WTC11 (cell line): ENCODE data around the gene CDYL.

ENCODE experiments used
- NFE2L1 ChIP-seq: sonication (generic); formaldehyde crosslinking; IDR thresholded peaks from 2 replicates; pipeline ENCODE4 v1.8.1; 2023; ENCODE audit warnings: missing genetic modification reagents
- SP1 ChIP-seq: sonication (generic); formaldehyde crosslinking; conservative IDR thresholded peaks from 2 replicates; pipeline ENCODE4 v1.8.1; 2022; ENCODE audit warnings: missing genetic modification reagents
- ZNF121 ChIP-seq: sonication (generic); formaldehyde crosslinking; IDR thresholded peaks from 2 replicates; pipeline ENCODE4 v1.8.0; 2023; ENCODE audit warnings: missing genetic modification reagents
- TF ChIP-seq, protein P1 (sequence below): sonication (generic); formaldehyde crosslinking; IDR thresholded peaks from 2 replicates; pipeline ENCODE4 v1.8.0; 2022; ENCODE audit warnings: mild to moderate bottlenecking, missing genetic modification reagents
- TF ChIP-seq, protein P2 (sequence below): sonication (generic); formaldehyde crosslinking; IDR thresholded peaks from 2 replicates; pipeline ENCODE4 v1.8.0; 2022; ENCODE audit warnings: mild to moderate bottlenecking, missing genetic modification reagents
- TF ChIP-seq, protein P3 (sequence below): fragments of 200-600 bp; IDR thresholded peaks from 2 replicates; pipeline ENCODE4 v1.8.0; 2022; ENCODE audit warnings: antibody characterized with exemption
- TF ChIP-seq, protein P4 (sequence below): sonication (generic); formaldehyde crosslinking; IDR thresholded peaks from 2 replicates; pipeline ENCODE4 v1.8.1; 2023; ENCODE audit warnings: mild to moderate bottlenecking, missing genetic modification reagents
- TF ChIP-seq, protein P5 (sequence below): sonication (generic); formaldehyde crosslinking; IDR thresholded peaks from 2 replicates; pipeline ENCODE4 v1.8.1; 2023; ENCODE audit warnings: mild to moderate bottlenecking, missing genetic modification reagents, moderate library complexity

DNA sequence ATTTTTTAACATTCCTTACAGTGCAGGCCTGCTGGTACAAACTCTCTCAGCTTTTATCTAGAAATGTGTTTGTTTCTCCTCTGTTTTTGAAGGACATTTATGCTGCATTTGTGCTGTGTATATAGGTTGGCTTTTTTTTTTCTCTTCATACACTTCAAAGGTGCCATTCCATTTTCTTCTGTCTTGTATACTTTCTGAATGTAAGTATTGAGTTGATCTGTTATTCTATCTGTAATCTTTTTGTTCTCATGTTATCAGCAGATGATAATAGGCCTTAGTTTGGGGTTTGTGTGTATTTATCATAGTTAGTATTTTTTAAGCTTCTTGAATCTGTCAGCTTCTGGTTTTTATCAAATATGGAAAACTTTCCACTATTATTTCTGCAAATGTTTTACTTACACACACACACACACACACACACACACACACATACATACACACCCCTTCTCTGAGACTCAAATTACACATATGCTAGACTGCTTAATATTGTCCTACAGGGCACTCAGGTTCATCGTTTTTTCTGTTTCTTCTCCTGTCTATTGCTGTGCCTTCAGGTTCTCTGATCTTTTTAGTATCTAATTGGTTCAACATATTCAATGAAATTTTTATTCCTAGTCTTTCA is 153.0 kb downstream of the CDYL start:
- TF ChIP-seq, protein P1, sequence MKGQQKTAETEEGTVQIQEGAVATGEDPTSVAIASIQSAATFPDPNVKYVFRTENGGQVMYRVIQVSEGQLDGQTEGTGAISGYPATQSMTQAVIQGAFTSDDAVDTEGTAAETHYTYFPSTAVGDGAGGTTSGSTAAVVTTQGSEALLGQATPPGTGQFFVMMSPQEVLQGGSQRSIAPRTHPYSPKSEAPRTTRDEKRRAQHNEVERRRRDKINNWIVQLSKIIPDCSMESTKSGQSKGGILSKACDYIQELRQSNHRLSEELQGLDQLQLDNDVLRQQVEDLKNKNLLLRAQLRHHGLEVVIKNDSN, result no peak
- TF ChIP-seq, protein P2, sequence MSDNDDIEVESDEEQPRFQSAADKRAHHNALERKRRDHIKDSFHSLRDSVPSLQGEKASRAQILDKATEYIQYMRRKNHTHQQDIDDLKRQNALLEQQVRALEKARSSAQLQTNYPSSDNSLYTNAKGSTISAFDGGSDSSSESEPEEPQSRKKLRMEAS (CRISPR knock-in tag), result no peak
- TF ChIP-seq, protein P3, sequence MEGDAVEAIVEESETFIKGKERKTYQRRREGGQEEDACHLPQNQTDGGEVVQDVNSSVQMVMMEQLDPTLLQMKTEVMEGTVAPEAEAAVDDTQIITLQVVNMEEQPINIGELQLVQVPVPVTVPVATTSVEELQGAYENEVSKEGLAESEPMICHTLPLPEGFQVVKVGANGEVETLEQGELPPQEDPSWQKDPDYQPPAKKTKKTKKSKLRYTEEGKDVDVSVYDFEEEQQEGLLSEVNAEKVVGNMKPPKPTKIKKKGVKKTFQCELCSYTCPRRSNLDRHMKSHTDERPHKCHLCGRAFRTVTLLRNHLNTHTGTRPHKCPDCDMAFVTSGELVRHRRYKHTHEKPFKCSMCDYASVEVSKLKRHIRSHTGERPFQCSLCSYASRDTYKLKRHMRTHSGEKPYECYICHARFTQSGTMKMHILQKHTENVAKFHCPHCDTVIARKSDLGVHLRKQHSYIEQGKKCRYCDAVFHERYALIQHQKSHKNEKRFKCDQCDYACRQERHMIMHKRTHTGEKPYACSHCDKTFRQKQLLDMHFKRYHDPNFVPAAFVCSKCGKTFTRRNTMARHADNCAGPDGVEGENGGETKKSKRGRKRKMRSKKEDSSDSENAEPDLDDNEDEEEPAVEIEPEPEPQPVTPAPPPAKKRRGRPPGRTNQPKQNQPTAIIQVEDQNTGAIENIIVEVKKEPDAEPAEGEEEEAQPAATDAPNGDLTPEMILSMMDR, result no peak
- no peak for TF ChIP-seq ZNF121
- TF ChIP-seq NFE2L1 (CRISPR knock-in tag), result no peak
- TF ChIP-seq SP1 (CRISPR knock-in tag), result no peak
- TF ChIP-seq, protein P4, sequence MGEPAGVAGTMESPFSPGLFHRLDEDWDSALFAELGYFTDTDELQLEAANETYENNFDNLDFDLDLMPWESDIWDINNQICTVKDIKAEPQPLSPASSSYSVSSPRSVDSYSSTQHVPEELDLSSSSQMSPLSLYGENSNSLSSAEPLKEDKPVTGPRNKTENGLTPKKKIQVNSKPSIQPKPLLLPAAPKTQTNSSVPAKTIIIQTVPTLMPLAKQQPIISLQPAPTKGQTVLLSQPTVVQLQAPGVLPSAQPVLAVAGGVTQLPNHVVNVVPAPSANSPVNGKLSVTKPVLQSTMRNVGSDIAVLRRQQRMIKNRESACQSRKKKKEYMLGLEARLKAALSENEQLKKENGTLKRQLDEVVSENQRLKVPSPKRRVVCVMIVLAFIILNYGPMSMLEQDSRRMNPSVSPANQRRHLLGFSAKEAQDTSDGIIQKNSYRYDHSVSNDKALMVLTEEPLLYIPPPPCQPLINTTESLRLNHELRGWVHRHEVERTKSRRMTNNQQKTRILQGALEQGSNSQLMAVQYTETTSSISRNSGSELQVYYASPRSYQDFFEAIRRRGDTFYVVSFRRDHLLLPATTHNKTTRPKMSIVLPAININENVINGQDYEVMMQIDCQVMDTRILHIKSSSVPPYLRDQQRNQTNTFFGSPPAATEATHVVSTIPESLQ (CRISPR knock-in tag), result no peak
- TF ChIP-seq, protein P5, sequence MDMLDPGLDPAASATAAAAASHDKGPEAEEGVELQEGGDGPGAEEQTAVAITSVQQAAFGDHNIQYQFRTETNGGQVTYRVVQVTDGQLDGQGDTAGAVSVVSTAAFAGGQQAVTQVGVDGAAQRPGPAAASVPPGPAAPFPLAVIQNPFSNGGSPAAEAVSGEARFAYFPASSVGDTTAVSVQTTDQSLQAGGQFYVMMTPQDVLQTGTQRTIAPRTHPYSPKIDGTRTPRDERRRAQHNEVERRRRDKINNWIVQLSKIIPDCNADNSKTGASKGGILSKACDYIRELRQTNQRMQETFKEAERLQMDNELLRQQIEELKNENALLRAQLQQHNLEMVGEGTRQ (CRISPR knock-in tag), result no peak
